ENCODE measurements around the gene ZDHHC23. TPM values are rescaled to one million over a fixed set of nuclear protein-coding genes. Genes with fewer than 3 reads are reported as not detected.

The ZDHHC23 gene
- total RNA-seq, 2 donors from 2014 or later: 1.1 to 2.0 TPM

DNA sequence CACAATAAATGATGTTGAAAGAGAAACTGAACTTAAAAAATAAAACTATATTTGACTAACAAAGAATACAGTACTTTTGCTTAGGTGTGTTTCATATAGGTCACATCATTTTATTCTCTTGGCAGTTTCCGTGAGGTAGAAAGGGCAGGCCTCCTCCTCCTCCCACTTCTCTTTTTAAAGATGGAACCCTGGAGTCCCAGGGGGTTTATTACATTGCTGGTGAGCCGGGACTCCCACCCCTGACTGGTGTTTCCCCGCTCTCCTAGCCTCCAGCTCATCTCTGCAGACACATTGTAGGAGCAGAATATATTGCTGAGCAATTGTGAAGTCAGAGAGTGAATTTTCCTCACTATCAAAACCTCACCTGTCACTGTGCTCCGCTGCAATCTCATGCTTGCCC, 30.0 kb downstream of the ZDHHC23 start:
- H3K4me3 ChIP-seq: no peak overlapping the region
- peaks cover 0 to 17% of the 10 kb centered on the region in 2 donors for H3K9me3 ChIP-seq
- no peaks in the 10 kb centered on the region for H3K27me3 ChIP-seq
- TF ChIP-seq, protein P1, sequence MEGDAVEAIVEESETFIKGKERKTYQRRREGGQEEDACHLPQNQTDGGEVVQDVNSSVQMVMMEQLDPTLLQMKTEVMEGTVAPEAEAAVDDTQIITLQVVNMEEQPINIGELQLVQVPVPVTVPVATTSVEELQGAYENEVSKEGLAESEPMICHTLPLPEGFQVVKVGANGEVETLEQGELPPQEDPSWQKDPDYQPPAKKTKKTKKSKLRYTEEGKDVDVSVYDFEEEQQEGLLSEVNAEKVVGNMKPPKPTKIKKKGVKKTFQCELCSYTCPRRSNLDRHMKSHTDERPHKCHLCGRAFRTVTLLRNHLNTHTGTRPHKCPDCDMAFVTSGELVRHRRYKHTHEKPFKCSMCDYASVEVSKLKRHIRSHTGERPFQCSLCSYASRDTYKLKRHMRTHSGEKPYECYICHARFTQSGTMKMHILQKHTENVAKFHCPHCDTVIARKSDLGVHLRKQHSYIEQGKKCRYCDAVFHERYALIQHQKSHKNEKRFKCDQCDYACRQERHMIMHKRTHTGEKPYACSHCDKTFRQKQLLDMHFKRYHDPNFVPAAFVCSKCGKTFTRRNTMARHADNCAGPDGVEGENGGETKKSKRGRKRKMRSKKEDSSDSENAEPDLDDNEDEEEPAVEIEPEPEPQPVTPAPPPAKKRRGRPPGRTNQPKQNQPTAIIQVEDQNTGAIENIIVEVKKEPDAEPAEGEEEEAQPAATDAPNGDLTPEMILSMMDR (IDR thresholded peaks at IDR 0.05): no peak
- DNase-seq (ENCODE audit: low spot score): no peak
- no peak overlapping the region for H3K27ac ChIP-seq
- no peaks in the 10 kb centered on the region for H3K4me1 ChIP-seq
- peaks cover 4% of the 10 kb centered on the region for H3K36me3 ChIP-seq

DNA sequence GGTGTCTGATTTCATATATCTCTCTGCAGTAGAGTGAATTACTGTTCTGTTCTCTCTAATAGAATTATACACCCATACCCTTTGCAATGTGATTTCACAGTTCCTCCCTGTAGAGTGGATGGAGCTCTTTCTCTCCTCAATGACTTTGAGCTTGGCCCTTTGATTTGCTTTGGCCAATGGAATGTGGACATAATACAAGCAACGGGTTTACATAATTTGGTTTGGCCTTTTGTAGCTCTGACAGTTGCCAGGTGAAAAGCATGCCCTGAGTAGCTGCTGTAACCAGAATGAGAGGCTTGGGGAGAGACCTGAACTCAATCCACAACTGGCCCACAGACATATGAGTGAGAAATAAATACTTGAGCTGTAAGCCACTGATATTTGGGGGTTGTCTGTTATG, 32.1 kb downstream of the ZDHHC23 start:
- no peak for DNase-seq (ENCODE audit: low spot score)
- peaks cover 4% of the 10 kb centered on the region for H3K36me3 ChIP-seq
- no peaks in the 10 kb centered on the region for H3K27me3 ChIP-seq
- TF ChIP-seq, protein P1 (IDR thresholded peaks at IDR 0.05): no peak
- H3K9me3 ChIP-seq: no peaks in the 10 kb centered on the region
- no peak overlapping the region for H3K4me3 ChIP-seq
- H3K4me1 ChIP-seq: no peaks in the 10 kb centered on the region
- H3K27ac ChIP-seq: no peak overlapping the region

DNA sequence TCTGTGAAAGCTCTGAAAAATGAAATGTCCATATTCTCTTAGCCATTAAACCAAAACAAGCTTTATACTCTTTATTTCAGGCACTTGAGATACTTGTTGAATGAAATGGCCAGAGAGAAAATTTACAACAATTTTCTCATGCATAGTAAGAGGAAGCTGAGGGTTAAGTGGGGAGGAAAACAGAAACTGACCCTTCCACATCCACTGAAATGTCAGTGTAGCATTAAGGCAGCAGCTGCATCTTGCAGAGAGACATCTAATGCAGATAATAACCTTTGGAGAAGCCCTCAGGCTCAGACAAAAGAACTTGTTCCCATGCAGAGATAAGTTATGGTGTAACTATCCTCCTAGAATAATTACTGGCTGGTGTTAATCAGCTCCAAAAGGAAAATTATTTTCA, 34.0 kb downstream of the ZDHHC23 start:
- H3K9me3 ChIP-seq: no peaks in the 10 kb centered on the region
- TF ChIP-seq, protein P1 (IDR thresholded peaks at IDR 0.05): no peak
- no peak for DNase-seq (ENCODE audit: low spot score)
- peaks cover 4% of the 10 kb centered on the region for H3K36me3 ChIP-seq
- no peaks in the 10 kb centered on the region for H3K4me1 ChIP-seq
- H3K27me3 ChIP-seq: no peaks in the 10 kb centered on the region
- no peak overlapping the region for H3K4me3 ChIP-seq
- no peak overlapping the region for H3K27ac ChIP-seq

DNA sequence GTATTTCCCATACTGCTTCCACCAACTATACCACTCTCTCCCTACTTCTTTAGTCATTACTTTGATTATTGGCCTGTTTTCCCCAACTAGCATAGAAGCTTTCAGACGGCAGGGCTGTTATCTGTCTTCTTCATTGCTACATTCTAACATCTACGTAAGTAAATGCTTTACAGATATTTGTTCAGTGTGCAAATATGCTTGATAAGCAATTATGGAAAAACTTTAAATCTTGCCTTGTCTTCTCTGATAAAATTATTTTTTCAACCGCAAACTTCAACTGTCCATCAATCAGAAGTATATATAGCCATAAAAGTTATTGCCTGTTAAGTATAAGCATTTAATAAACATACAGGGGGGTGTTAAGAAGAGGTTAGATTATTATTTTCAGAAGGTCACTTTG, 35.7 kb downstream of the ZDHHC23 start:
- no peak for DNase-seq (ENCODE audit: low spot score)
- TF ChIP-seq, protein P1 (IDR thresholded peaks at IDR 0.05): no peak
- no peak overlapping the region for H3K4me3 ChIP-seq
- no peaks in the 10 kb centered on the region for H3K27me3 ChIP-seq
- no peak overlapping the region for H3K27ac ChIP-seq
- H3K36me3 ChIP-seq: peaks cover 4% of the 10 kb centered on the region
- no peaks in the 10 kb centered on the region for H3K9me3 ChIP-seq
- H3K4me1 ChIP-seq: no peaks in the 10 kb centered on the region

DNA sequence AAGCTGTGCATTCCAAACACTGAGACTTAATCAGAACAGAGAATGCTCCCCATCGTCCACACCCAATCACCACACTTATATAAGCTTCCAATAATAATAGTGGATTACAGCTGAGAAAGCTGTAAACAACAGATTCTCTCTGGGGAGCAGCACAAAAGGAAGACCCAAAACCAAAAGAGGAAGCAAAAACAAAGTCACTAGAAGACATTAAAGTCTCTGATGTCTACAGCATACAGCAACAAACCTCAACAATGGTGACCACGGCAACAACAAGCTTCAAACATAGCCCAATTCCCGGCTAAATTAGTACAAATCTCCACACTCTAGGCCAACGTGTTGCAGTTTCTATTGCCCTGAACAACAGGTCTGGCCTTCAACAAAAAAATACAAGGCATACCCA, 37.7 kb downstream of the ZDHHC23 start:
- H3K4me3 ChIP-seq: no peak overlapping the region
- H3K9me3 ChIP-seq: no peaks in the 10 kb centered on the region
- H3K27me3 ChIP-seq: no peaks in the 10 kb centered on the region
- no peak for DNase-seq (ENCODE audit: low spot score)
- H3K36me3 ChIP-seq: no peaks in the 10 kb centered on the region
- no peaks in the 10 kb centered on the region for H3K4me1 ChIP-seq
- H3K27ac ChIP-seq: no peak overlapping the region
- TF ChIP-seq, protein P1 (IDR thresholded peaks at IDR 0.05): no peak

DNA sequence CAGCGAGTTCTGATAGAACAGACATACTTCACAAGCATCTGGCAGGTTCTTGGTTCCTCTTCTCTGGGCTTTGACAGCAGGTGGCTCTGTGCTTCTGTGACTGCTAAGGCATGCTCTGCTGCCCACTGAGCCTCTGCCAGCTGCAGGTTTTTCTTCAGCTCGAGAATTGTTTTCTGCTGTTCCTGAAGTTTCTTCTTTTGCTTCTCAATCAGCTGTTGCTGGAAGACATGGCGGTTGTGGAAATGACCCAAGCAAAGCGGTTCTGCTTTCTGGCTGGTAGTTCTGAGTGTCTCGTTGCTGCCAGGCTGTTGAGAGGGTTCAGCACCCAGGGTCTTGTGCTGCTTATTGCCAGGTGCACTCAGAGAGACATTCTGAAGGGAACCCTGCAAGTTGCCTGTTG, 57.7 kb downstream of the ZDHHC23 start:
- peaks cover 10% of the 10 kb centered on the region for H3K36me3 ChIP-seq
- H3K4me1 ChIP-seq: no peaks in the 10 kb centered on the region
- H3K4me3 ChIP-seq: no peak overlapping the region
- DNase-seq (ENCODE audit: low spot score): no peak
- H3K27me3 ChIP-seq: no peaks in the 10 kb centered on the region
- H3K9me3 ChIP-seq: no peaks in the 10 kb centered on the region
- TF ChIP-seq, protein P1 (IDR thresholded peaks at IDR 0.05): no peak
- H3K27ac ChIP-seq: no peak overlapping the region
